HG03159 (cell line): Measurements from ENCODE around the gene SLC22A4.

Experiments
- ATAC-seq: cut with Tn5 transposase; IDR thresholded peaks from one replicate; pipeline ENCODE4 v1.9.1; 2021; ENCODE audit warnings: mild to moderate bottlenecking, moderate library complexity; ENCODE audit not compliant: unreplicated experiment

Gene SLC22A4

GRCh38 chr5:132274050-132274792 is 20.0 kb upstream of the SLC22A4 start:
- no peak for ATAC-seq

GRCh38 chr5:132275367-132276220 is 18.6 kb upstream of the SLC22A4 start:
- ATAC-seq = no peak

- no peak for ATAC-seq
Observed at GRCh38 chr5:132277256-132277655, 16.9 kb upstream of the SLC22A4 start.

- ATAC-seq = no peak
Observed at GRCh38 chr5:132277971-132278853, 16.0 kb upstream of the SLC22A4 start.

- no peak for ATAC-seq
Observed at GRCh38 chr5:132279801-132280200, 14.4 kb upstream of the SLC22A4 start.

GRCh38 chr5:132280371-132281240 is 13.6 kb upstream of the SLC22A4 start:
- ATAC-seq = no peak

GRCh38 chr5:132281856-132282614 is 12.2 kb upstream of the SLC22A4 start:
- no peak for ATAC-seq

GRCh38 chr5:132283423-132284043 is 10.7 kb upstream of the SLC22A4 start:
- ATAC-seq = no peak

GRCh38 chr5:132289097-132289496 is 5.1 kb upstream of the SLC22A4 start:
- ATAC-seq = no peak

GRCh38 chr5:132291026-132291425 is 3.2 kb upstream of the SLC22A4 start:
- no peak for ATAC-seq

GRCh38 chr5:132293066-132293991 is 865 bp upstream of the SLC22A4 start:
- peak; percentile 33 for ATAC-seq

- ATAC-seq = peak; percentile 17
Observed at GRCh38 chr5:132294728-132295504, 722 bp downstream of the SLC22A4 start.

GRCh38 chr5:132295505-132296411 is 1.6 kb downstream of the SLC22A4 start:
- ATAC-seq = no peak

- no peak for ATAC-seq
Observed at GRCh38 chr5:132296412-132297016, 2.3 kb downstream of the SLC22A4 start.

- ATAC-seq = no peak
Observed at GRCh38 chr5:132297211-132297940, 3.2 kb downstream of the SLC22A4 start.
